ENCODE results near the gene ANAPC4.

GRCh38 chr4:25350561-25350960 is 26.5 kb upstream of the ANAPC4 start:
- no peak for TF ChIP-seq CTCF (IDR thresholded peaks at IDR 0.05; ENCODE audit: extremely low read depth in 1 of 2, insufficient read depth in 1 of 2, low read depth in 1 of 2, low read length in 2 of 2)
- no peak for TF ChIP-seq POLR2A (IDR thresholded peaks at IDR 0.05; ENCODE audit: low read depth, low read length)
- TF ChIP-seq MAX (IDR thresholded peaks at IDR 0.05; ENCODE audit: insufficient read depth, insufficient read length): no peak

Data from endothelial cell of umbilical vein (primary cell).